Right renal pelvis (tissue), 4 donors: ENCODE measurements around the gene MS4A4E. TPM values are rescaled to one million over a fixed set of nuclear protein-coding genes. Genes with fewer than 3 reads are reported as not detected.
"Not testable (repeated sequence)": the region's sequence is repeated elsewhere in the genome, so short reads cannot be mapped to it uniquely, and the experiment has no call there.

Experiments used
- DNase-seq, 4 donors: peaks; one replicate each; pipeline ENCODE4 v3.0.0-alpha.2; 2013; ENCODE audit warnings: low read depth in 4 of 4, low spot score in 3 of 4, missing footprints in 1 of 4
- polyA plus RNA-seq, 4 donors: library from polyadenylated mRNA; unstranded; fragments of 120-200 nt; gene quantifications; one replicate each; pipeline ENCODE4 v1.2.1, GENCODE V29; 2013; ENCODE audit not compliant: insufficient read length in 4 of 4

The MS4A4E gene
- polyA plus RNA-seq, 4 donors, result 0.64 to 1.2 (median 0.74) TPM

GRCh38 chr11:60182541-60183330 is 60.2 kb downstream of the MS4A4E start, which contains the start of gene MS4A6A:
MS4A6A (minus strand) TSS chr11:60183083; CDS start chr11:60181727, 1,356 bp downstream.
- DNase-seq, result no peak

GRCh38 chr11:60175860-60176275 is 67.1 kb downstream of the MS4A4E start:
- DNase-seq, result no peak

GRCh38 chr11:60172011-60172410 is 70.9 kb downstream of the MS4A4E start:
- DNase-seq, result no peak

GRCh38 chr11:60170566-60170965 is 72.4 kb downstream of the MS4A4E start:
- DNase-seq, result no peak

- DNase-seq, result no peak
Observed at GRCh38 chr11:60169264-60169915, 73.5 kb downstream of the MS4A4E start.

GRCh38 chr11:60168306-60168705 is 74.6 kb downstream of the MS4A4E start:
- DNase-seq, result no peak

- DNase-seq, result no peak
Observed at GRCh38 chr11:60165951-60166350, 77.0 kb downstream of the MS4A4E start.

GRCh38 chr11:60165538-60165937 is 77.4 kb downstream of the MS4A4E start:
- DNase-seq, result no peak

GRCh38 chr11:60164550-60165075 is 78.3 kb downstream of the MS4A4E start:
- DNase-seq, result no peak

- DNase-seq, result no peak
Observed at GRCh38 chr11:60161766-60162165, 81.2 kb downstream of the MS4A4E start.

GRCh38 chr11:60161107-60161506 is 81.8 kb downstream of the MS4A4E start:
- no peak for DNase-seq

GRCh38 chr11:60159868-60160267 is 83.1 kb downstream of the MS4A4E start:
- DNase-seq, result no peak

- DNase-seq, result no peak
Observed at GRCh38 chr11:60159284-60159683, 83.7 kb downstream of the MS4A4E start.

GRCh38 chr11:60158636-60159035 is 84.3 kb downstream of the MS4A4E start:
- no peak for DNase-seq

GRCh38 chr11:60155931-60156330 is 87.0 kb downstream of the MS4A4E start:
- DNase-seq, result no peak

GRCh38 chr11:60152727-60153126 is 90.2 kb downstream of the MS4A4E start:
- not testable (repeated sequence) for DNase-seq

- DNase-seq, result no peak
Observed at GRCh38 chr11:60150279-60150678, 92.7 kb downstream of the MS4A4E start.

Other genes starting within 250 kb of the MS4A4E start
- gene OOSP4B, start 226.0 kb downstream of the MS4A4E start, polyA plus RNA-seq, result not detected
- not detected for gene OOSP2, start 202.7 kb downstream of the MS4A4E start, polyA plus RNA-seq
- 1 to 10 TPM in 1 of 4 donors, under 1 TPM in 3; 0.55 to 1.2 (median 0.62) TPM for gene MS4A3, start 186.5 kb downstream of the MS4A4E start, polyA plus RNA-seq
- gene MS4A2, start 154.5 kb downstream of the MS4A4E start, polyA plus RNA-seq, result under 1 TPM in 1 of 4 donors, not detected in 3; 0.04 TPM
- 10 to 100 TPM; 13.9 to 16.9 (median 15.5) TPM for gene MS4A6A, start 60.1 kb downstream of the MS4A4E start, polyA plus RNA-seq
- gene MS4A4A, start 37.5 kb upstream of the MS4A4E start, polyA plus RNA-seq, result 1 to 10 TPM; 4.4 to 7.5 (median 7.3) TPM
- gene MS4A6E, start 84.1 kb upstream of the MS4A4E start, polyA plus RNA-seq, result not detected
- 1 to 10 TPM; 1.6 to 7.7 (median 5.9) TPM for gene MS4A7, start 135.4 kb upstream of the MS4A4E start, polyA plus RNA-seq
- under 1 TPM; 0.13 to 0.23 (median 0.17) TPM for gene MS4A14, start 153.3 kb upstream of the MS4A4E start, polyA plus RNA-seq
- gene MS4A5, start 186.4 kb upstream of the MS4A4E start, polyA plus RNA-seq, result not detected
- under 1 TPM; 0.29 to 0.69 (median 0.48) TPM for gene MS4A1, start 212.7 kb upstream of the MS4A4E start, polyA plus RNA-seq
- not detected for gene MS4A12, start 249.6 kb upstream of the MS4A4E start, polyA plus RNA-seq